ENCODE results near the gene CCL25. TPM values are rescaled to one million over a fixed set of nuclear protein-coding genes. Genes with fewer than 3 reads are reported as not detected.

The CCL25 gene
- polyA plus RNA-seq, 4 donors = 156 to 831 (median 414) TPM

GRCh38 chr19:8085598-8086408, 33.2 kb downstream of the CCL25 start:
- Histone ChIP-seq H3K9me3 (ENCODE audit: control insufficient read depth in 2 of 2, insufficient read depth in 1 of 2, low read depth in 1 of 2, low read length in 1 of 2) (peaks cover 0 to 5% of the 10 kb centered on the region in 2 donors), H3K4me3 (ENCODE audit: low read depth in 1 of 3, low read length in 3 of 3) (no peak overlapping the region), H3K36me3 (ENCODE audit: control insufficient read depth in 3 of 3, insufficient read depth in 2 of 3, low read depth in 1 of 3, low read length in 3 of 3) (peaks cover 0 to 8% (median 0%) of the 10 kb centered on the region in 3 donors), H3K4me1 (ENCODE audit: control insufficient read depth in 3 of 3, insufficient read depth in 2 of 3, low read depth in 1 of 3, low read length in 2 of 3) (peaks cover 0 to 19% (median 0%) of the 10 kb centered on the region in 3 donors), H3K27me3 (ENCODE audit: control insufficient read depth in 3 of 3, insufficient read depth in 3 of 3, low read length in 3 of 3) (no peaks in the 10 kb centered on the region), H3K27ac (ENCODE audit: low read depth in 1 of 3, low read length in 2 of 3) (peak overlapping the region in 1 of 3 donors; percentile 59)
- no peak for FAIRE-seq
- 47 to 60% (median 51%) methylated on average over 19 to 20 of the region's 20 CpGs for WGBS, 3 donors
- DNase-seq = peak; percentile 60 to 88

GRCh38 chr19:8086849-8087248, 34.3 kb downstream of the CCL25 start:
- Histone ChIP-seq H3K9me3 (ENCODE audit: control insufficient read depth in 2 of 2, insufficient read depth in 1 of 2, low read depth in 1 of 2, low read length in 1 of 2) (peaks cover 0 to 3% of the 10 kb centered on the region in 2 donors), H3K4me1 (ENCODE audit: control insufficient read depth in 3 of 3, insufficient read depth in 2 of 3, low read depth in 1 of 3, low read length in 2 of 3) (peaks cover 0 to 19% (median 0%) of the 10 kb centered on the region in 3 donors), H3K4me3 (ENCODE audit: low read depth in 1 of 3, low read length in 3 of 3) (no peak overlapping the region), H3K27ac (ENCODE audit: low read depth in 1 of 3, low read length in 2 of 3) (no peak overlapping the region), H3K36me3 (ENCODE audit: control insufficient read depth in 3 of 3, insufficient read depth in 2 of 3, low read depth in 1 of 3, low read length in 3 of 3) (peaks cover 0 to 10% (median 0%) of the 10 kb centered on the region in 3 donors), H3K27me3 (ENCODE audit: control insufficient read depth in 3 of 3, insufficient read depth in 3 of 3, low read length in 3 of 3) (no peaks in the 10 kb centered on the region)
- no peak for FAIRE-seq
- DNase-seq = no peak
- 69 to 92% (median 79%) methylated on average over 13 of the region's 13 CpGs for WGBS, 3 donors

- peaks cover 0 to 19% (median 0%) of the 10 kb centered on the region in 3 donors for H3K4me1 ChIP-seq (ENCODE audit: control insufficient read depth in 3 of 3, insufficient read depth in 2 of 3, low read depth in 1 of 3, low read length in 2 of 3)
- no peaks in the 10 kb centered on the region for H3K27me3 ChIP-seq (ENCODE audit: control insufficient read depth in 3 of 3, insufficient read depth in 3 of 3, low read length in 3 of 3)
- H3K36me3 ChIP-seq (ENCODE audit: control insufficient read depth in 3 of 3, insufficient read depth in 2 of 3, low read depth in 1 of 3, low read length in 3 of 3) = peaks cover 0 to 8% (median 0%) of the 10 kb centered on the region in 3 donors
- H3K27ac ChIP-seq (ENCODE audit: low read depth in 1 of 3, low read length in 2 of 3) = no peak overlapping the region
- DNase-seq = no peak
- WGBS, 3 donors = 92 to 97% (median 94%) methylated on average over 15 of the region's 15 CpGs
- peaks cover 0 to 3% of the 10 kb centered on the region in 2 donors for H3K9me3 ChIP-seq (ENCODE audit: control insufficient read depth in 2 of 2, insufficient read depth in 1 of 2, low read depth in 1 of 2, low read length in 1 of 2)
- no peak overlapping the region for H3K4me3 ChIP-seq (ENCODE audit: low read depth in 1 of 3, low read length in 3 of 3)
- no peak for FAIRE-seq
Observed at GRCh38 chr19:8087876-8088275, 35.3 kb downstream of the CCL25 start.

GRCh38 chr19:8088752-8089663, 36.4 kb downstream of the CCL25 start:
- Histone ChIP-seq H3K9me3 (ENCODE audit: control insufficient read depth in 2 of 2, insufficient read depth in 1 of 2, low read depth in 1 of 2, low read length in 1 of 2) (peaks cover 0 to 4% of the 10 kb centered on the region in 2 donors), H3K4me1 (ENCODE audit: control insufficient read depth in 3 of 3, insufficient read depth in 2 of 3, low read depth in 1 of 3, low read length in 2 of 3) (peaks cover 0 to 19% (median 0%) of the 10 kb centered on the region in 3 donors), H3K36me3 (ENCODE audit: control insufficient read depth in 3 of 3, insufficient read depth in 2 of 3, low read depth in 1 of 3, low read length in 3 of 3) (peaks cover 0 to 8% (median 0%) of the 10 kb centered on the region in 3 donors), H3K27me3 (ENCODE audit: control insufficient read depth in 3 of 3, insufficient read depth in 3 of 3, low read length in 3 of 3) (no peaks in the 10 kb centered on the region), H3K27ac (ENCODE audit: low read depth in 1 of 3, low read length in 2 of 3) (no peak overlapping the region), H3K4me3 (ENCODE audit: low read depth in 1 of 3, low read length in 3 of 3) (no peak overlapping the region)
- FAIRE-seq (no peak), DNase-seq (no peak)
- WGBS, 3 donors = 73 to 84% (median 78%) methylated on average over 8 of the region's 8 CpGs

- no peak overlapping the region for H3K4me3 ChIP-seq (ENCODE audit: low read depth in 1 of 3, low read length in 3 of 3)
- H3K36me3 ChIP-seq (ENCODE audit: control insufficient read depth in 3 of 3, insufficient read depth in 2 of 3, low read depth in 1 of 3, low read length in 3 of 3) = peaks cover 0 to 12% (median 0%) of the 10 kb centered on the region in 3 donors
- DNase-seq = no peak
- peaks cover 0 to 19% (median 0%) of the 10 kb centered on the region in 3 donors for H3K4me1 ChIP-seq (ENCODE audit: control insufficient read depth in 3 of 3, insufficient read depth in 2 of 3, low read depth in 1 of 3, low read length in 2 of 3)
- WGBS, 3 donors = 83 to 88% (median 85%) methylated on average over 17 to 19 of the region's 19 CpGs
- FAIRE-seq = no peak
- no peaks in the 10 kb centered on the region for H3K27me3 ChIP-seq (ENCODE audit: control insufficient read depth in 3 of 3, insufficient read depth in 3 of 3, low read length in 3 of 3)
- H3K9me3 ChIP-seq (ENCODE audit: control insufficient read depth in 2 of 2, insufficient read depth in 1 of 2, low read depth in 1 of 2, low read length in 1 of 2) = peaks cover 0 to 13% of the 10 kb centered on the region in 2 donors
- no peak overlapping the region for H3K27ac ChIP-seq (ENCODE audit: low read depth in 1 of 3, low read length in 2 of 3)
Observed at GRCh38 chr19:8089664-8090601, 37.4 kb downstream of the CCL25 start.

- WGBS, 3 donors = 86 to 92% (median 88%) methylated on average over 2 of the region's 2 CpGs
- no peak overlapping the region for H3K27ac ChIP-seq (ENCODE audit: low read depth in 1 of 3, low read length in 2 of 3)
- FAIRE-seq = no peak
Observed at GRCh38 chr19:8090950-8091349, 38.4 kb downstream of the CCL25 start.

GRCh38 chr19:8093740-8094139, 41.2 kb downstream of the CCL25 start:
- Histone ChIP-seq H3K4me1 (ENCODE audit: control insufficient read depth in 3 of 3, insufficient read depth in 2 of 3, low read depth in 1 of 3, low read length in 2 of 3) (no peaks in the 10 kb centered on the region), H3K36me3 (ENCODE audit: control insufficient read depth in 3 of 3, insufficient read depth in 2 of 3, low read depth in 1 of 3, low read length in 3 of 3) (peaks cover 0 to 13% (median 0%) of the 10 kb centered on the region in 3 donors), H3K27me3 (ENCODE audit: control insufficient read depth in 3 of 3, insufficient read depth in 3 of 3, low read length in 3 of 3) (no peaks in the 10 kb centered on the region), H3K27ac (ENCODE audit: low read depth in 1 of 3, low read length in 2 of 3) (no peak overlapping the region), H3K4me3 (ENCODE audit: low read depth in 1 of 3, low read length in 3 of 3) (no peak overlapping the region), H3K9me3 (ENCODE audit: control insufficient read depth in 2 of 2, insufficient read depth in 1 of 2, low read depth in 1 of 2, low read length in 1 of 2) (peaks cover 0 to 39% of the 10 kb centered on the region in 2 donors)
- no peak for FAIRE-seq
- no peak for DNase-seq
- WGBS, 3 donors = 86 to 96% (median 92%) methylated on average over 2 of the region's 2 CpGs

More at GRCh38 chr19:8090950-8091349, 38.4 kb downstream of the CCL25 start:
- DNase-seq = no peak
- Histone ChIP-seq H3K4me1 (ENCODE audit: control insufficient read depth in 3 of 3, insufficient read depth in 2 of 3, low read depth in 1 of 3, low read length in 2 of 3) (peaks cover 0 to 10% (median 0%) of the 10 kb centered on the region in 3 donors), H3K27me3 (ENCODE audit: control insufficient read depth in 3 of 3, insufficient read depth in 3 of 3, low read length in 3 of 3) (no peaks in the 10 kb centered on the region), H3K4me3 (ENCODE audit: low read depth in 1 of 3, low read length in 3 of 3) (no peak overlapping the region), H3K9me3 (ENCODE audit: control insufficient read depth in 2 of 2, insufficient read depth in 1 of 2, low read depth in 1 of 2, low read length in 1 of 2) (peaks cover 0 to 23% of the 10 kb centered on the region in 2 donors), H3K36me3 (ENCODE audit: control insufficient read depth in 3 of 3, insufficient read depth in 2 of 3, low read depth in 1 of 3, low read length in 3 of 3) (peaks cover 0 to 11% (median 0%) of the 10 kb centered on the region in 3 donors)
